ENCODE measurements around the gene BBIP1. TPM values are rescaled to one million over a fixed set of nuclear protein-coding genes. Genes with fewer than 3 reads are reported as not detected.
A peak's percentile ranks its signal among the peaks of the same experiment; 100 is the strongest.

The BBIP1 gene
- total and polyA plus RNA-seq, 4 donors = 20.5 to 42.4 (median 30.6) TPM

DNA sequence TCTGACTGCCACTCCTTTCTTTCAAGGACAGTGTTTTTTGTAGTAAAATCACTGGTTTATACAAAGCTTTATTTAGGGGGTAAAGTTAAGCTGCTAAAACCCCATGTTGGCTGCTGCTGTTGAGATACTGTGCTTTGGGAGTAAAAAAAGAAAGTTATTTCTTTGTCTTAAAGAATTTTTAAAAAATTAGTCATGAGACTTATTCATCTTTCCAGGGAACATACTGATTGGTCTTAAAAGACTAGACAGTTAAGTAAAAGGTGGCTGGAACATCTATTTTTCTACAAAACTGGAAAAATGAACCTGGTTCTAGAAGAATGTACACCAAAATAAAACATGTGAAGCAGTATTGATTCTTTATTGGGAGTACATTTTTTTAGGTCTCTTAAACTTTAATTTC is 20.6 kb downstream of the BBIP1 start:
- ATAC-seq (ENCODE audit: insufficient read depth, low FRiP score) (no peak), DNase-seq (no peak)
- Histone ChIP-seq H3K27me3 (ENCODE audit: control insufficient read depth in 3 of 3, insufficient read depth in 3 of 3, low read length in 2 of 3) (no peaks in the 10 kb centered on the region), H3K27ac (ENCODE audit: low read depth in 1 of 2, low read length in 1 of 2) (no peak overlapping the region), H3K36me3 (ENCODE audit: control insufficient read depth in 4 of 4, insufficient read depth in 4 of 4, low read length in 4 of 4) (peaks cover 5 to 48% (median 22%) of the 10 kb centered on the region in 4 donors), H3K4me3 (no peak overlapping the region), H3K4me1 (ENCODE audit: control insufficient read depth in 5 of 5, insufficient read depth in 5 of 5, low read length in 5 of 5) (peaks cover 0 to 8% (median 0%) of the 10 kb centered on the region in 5 donors), H3K9ac (ENCODE audit: insufficient read depth in 1 of 2, low read length in 2 of 2) (no peak overlapping the region), H3K9me3 (ENCODE audit: control insufficient read depth in 4 of 4, insufficient read depth in 3 of 4, low read length in 3 of 4) (no peaks in the 10 kb centered on the region)
- TF ChIP-seq, protein P1, sequence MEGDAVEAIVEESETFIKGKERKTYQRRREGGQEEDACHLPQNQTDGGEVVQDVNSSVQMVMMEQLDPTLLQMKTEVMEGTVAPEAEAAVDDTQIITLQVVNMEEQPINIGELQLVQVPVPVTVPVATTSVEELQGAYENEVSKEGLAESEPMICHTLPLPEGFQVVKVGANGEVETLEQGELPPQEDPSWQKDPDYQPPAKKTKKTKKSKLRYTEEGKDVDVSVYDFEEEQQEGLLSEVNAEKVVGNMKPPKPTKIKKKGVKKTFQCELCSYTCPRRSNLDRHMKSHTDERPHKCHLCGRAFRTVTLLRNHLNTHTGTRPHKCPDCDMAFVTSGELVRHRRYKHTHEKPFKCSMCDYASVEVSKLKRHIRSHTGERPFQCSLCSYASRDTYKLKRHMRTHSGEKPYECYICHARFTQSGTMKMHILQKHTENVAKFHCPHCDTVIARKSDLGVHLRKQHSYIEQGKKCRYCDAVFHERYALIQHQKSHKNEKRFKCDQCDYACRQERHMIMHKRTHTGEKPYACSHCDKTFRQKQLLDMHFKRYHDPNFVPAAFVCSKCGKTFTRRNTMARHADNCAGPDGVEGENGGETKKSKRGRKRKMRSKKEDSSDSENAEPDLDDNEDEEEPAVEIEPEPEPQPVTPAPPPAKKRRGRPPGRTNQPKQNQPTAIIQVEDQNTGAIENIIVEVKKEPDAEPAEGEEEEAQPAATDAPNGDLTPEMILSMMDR (IDR thresholded peaks at IDR 0.05; ENCODE audit: control extremely low read depth, extremely low read depth) = no peak

DNA sequence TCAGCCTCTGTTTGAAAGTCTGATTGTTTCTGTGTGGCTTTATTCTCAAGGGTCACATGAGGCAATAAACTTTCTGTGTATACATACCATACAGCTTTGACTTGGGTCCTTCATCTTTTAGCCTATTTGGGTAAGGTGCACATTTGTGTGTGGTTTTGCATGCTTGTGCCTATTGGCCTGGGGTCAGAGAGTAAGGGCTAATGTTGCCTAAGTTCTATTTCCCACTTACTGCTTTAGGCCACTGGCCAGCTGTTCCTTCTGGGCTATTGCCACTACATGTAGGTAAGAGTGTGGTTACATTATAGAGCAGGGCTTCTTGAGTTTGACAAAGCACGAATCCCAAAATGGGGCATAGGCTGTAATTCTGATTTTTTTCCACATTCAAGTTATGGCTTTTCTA is 21.8 kb downstream of the BBIP1 start:
- Histone ChIP-seq H3K4me1 (ENCODE audit: control insufficient read depth in 5 of 5, insufficient read depth in 5 of 5, low read length in 5 of 5) (peaks cover 0 to 4% (median 0%) of the 10 kb centered on the region in 5 donors), H3K9me3 (ENCODE audit: control insufficient read depth in 4 of 4, insufficient read depth in 3 of 4, low read length in 3 of 4) (no peaks in the 10 kb centered on the region), H3K4me3 (no peak overlapping the region), H3K27me3 (ENCODE audit: control insufficient read depth in 3 of 3, insufficient read depth in 3 of 3, low read length in 2 of 3) (no peaks in the 10 kb centered on the region), H3K9ac (ENCODE audit: insufficient read depth in 1 of 2, low read length in 2 of 2) (no peak overlapping the region), H3K36me3 (ENCODE audit: control insufficient read depth in 4 of 4, insufficient read depth in 4 of 4, low read length in 4 of 4) (peaks cover 5 to 51% (median 22%) of the 10 kb centered on the region in 4 donors), H3K27ac (ENCODE audit: low read depth in 1 of 2, low read length in 1 of 2) (no peak overlapping the region)
- DNase-seq = no peak
- TF ChIP-seq, protein P1 (IDR thresholded peaks at IDR 0.05; ENCODE audit: control extremely low read depth, extremely low read depth) = no peak
- no peak for ATAC-seq (ENCODE audit: insufficient read depth, low FRiP score)
- 90 to 92% methylated on average over 1 of the region's 1 CpG for WGBS, 2 donors

DNA sequence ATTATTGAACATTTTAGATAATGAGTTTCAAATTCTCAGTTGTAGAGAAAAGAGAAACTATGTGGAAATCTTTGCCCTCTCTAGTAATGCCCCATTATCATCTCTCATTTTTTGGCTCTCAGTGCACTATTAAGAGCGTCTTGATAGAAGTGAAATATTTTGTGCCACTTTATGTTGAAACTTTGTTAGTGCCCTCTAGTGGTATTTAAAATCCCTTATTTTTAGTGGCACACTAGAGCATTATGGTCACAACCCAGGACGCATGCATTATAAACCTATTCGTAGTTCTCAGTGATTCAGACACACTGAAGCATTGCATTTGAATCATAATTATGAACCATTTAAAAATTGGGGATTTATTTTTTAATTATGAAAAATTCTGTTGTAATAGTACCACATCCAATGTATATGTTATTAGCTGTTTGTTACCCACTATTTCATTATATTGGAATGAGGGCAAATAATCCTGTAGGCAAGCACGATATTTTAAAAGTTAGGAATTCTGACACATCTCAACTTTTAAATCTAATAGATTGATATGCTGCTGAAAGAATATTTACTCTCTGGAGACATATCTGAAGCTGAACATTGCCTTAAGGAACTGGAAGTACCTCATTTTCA is 25.3 kb downstream of the BBIP1 start:
- H3K27me3 ChIP-seq (ENCODE audit: control insufficient read depth in 3 of 3, insufficient read depth in 3 of 3, low read length in 2 of 3) = no peaks in the 10 kb centered on the region
- 30 to 37% methylated on average over 4 of the region's 4 CpGs for WGBS, 2 donors
- ATAC-seq (ENCODE audit: insufficient read depth, low FRiP score) = peak; percentile 88
- DNase-seq = peak in 2 of 3 donors; percentile 72 to 73
- TF ChIP-seq, protein P1 (IDR thresholded peaks at IDR 0.05; ENCODE audit: control extremely low read depth, extremely low read depth) = peak; percentile 39
- peaks cover 0 to 4% (median 0%) of the 10 kb centered on the region in 5 donors for H3K4me1 ChIP-seq (ENCODE audit: control insufficient read depth in 5 of 5, insufficient read depth in 5 of 5, low read length in 5 of 5)
- no peak overlapping the region for H3K4me3 ChIP-seq
- no peak overlapping the region for H3K27ac ChIP-seq (ENCODE audit: low read depth in 1 of 2, low read length in 1 of 2)
- no peak overlapping the region for H3K9ac ChIP-seq (ENCODE audit: insufficient read depth in 1 of 2, low read length in 2 of 2)
- H3K9me3 ChIP-seq (ENCODE audit: control insufficient read depth in 4 of 4, insufficient read depth in 3 of 4, low read length in 3 of 4) = no peaks in the 10 kb centered on the region
- peaks cover 4 to 58% (median 19%) of the 10 kb centered on the region in 4 donors for H3K36me3 ChIP-seq (ENCODE audit: control insufficient read depth in 4 of 4, insufficient read depth in 4 of 4, low read length in 4 of 4)

Measured in lung (tissue), 12 donors.